HFFc6 (cell line): ENCODE measurements around the gene PCDH9. TPM values are rescaled to one million over a fixed set of nuclear protein-coding genes. Genes with fewer than 3 reads are reported as not detected.
A peak's percentile ranks its signal among the peaks of the same experiment; 100 is the strongest.
"Not testable (repeated sequence)": the region's sequence is repeated elsewhere in the genome, so short reads cannot be mapped to it uniquely, and the experiment has no call there.

Experiments
- DNase-seq: peaks from one replicate; pipeline ENCODE4 v3.0.0-alpha.2; 2018
- H3K27ac Mint-ChIP-seq: 2 replicates; pipeline ENCODE4 v1.8.0; 2020; ENCODE audit warnings: mild to moderate bottlenecking, mixed read lengths
- H3K27me3 Mint-ChIP-seq: 2 replicates; pipeline ENCODE4 v1.8.0; 2021; ENCODE audit warnings: mild to moderate bottlenecking, moderate library complexity, mixed read lengths; ENCODE audit not compliant: insufficient read depth
- H3K36me3 Mint-ChIP-seq: 2 replicates; pipeline ENCODE4 v1.8.0; 2021; ENCODE audit warnings: low read depth, mixed read lengths
- H3K4me1 Mint-ChIP-seq: 2 replicates; pipeline ENCODE4 v1.8.0; 2020; ENCODE audit warnings: low read depth, mixed read lengths
- H3K4me3 Mint-ChIP-seq: 2 replicates; pipeline ENCODE4 v1.8.0; 2020; ENCODE audit warnings: mild to moderate bottlenecking, moderate library complexity, mixed read lengths
- H3K9me3 Mint-ChIP-seq: 2 replicates; pipeline ENCODE4 v1.8.0; 2020; ENCODE audit warnings: mild to moderate bottlenecking, mixed read lengths
- CTCF ChIP-seq: fragments of 200-600 bp; sonication (generic); IDR thresholded peaks from 2 replicates; pipeline ENCODE4 v1.5.0; 2021; ENCODE audit warnings: antibody characterized with exemption, mild to moderate bottlenecking
- total RNA-seq, 6 experiments: library from RNA; stranded (reverse); fragmentation: NEBNext Ultra II Directional; extraction: Animal tissue kit (Norgen Biotek cat#: 25700); gene quantifications; 2 replicates in 1 of 6; 3 replicates in 5 of 6; pipeline ENCODE4 v1.2.3, GENCODE V29; 2021

PCDH9 gene
- total RNA-seq, 6 experiments from 2014 or later: 2.0 to 6.7 (median 2.6) TPM

GRCh38 chr13:67106502-67107057 lies 123.6 kb downstream of the PCDH9 start:
- Mint-ChIP-seq H3K9me3 (no peaks in the 10 kb centered on the region), H3K36me3 (no peaks in the 10 kb centered on the region), H3K27me3 (peaks cover 3% of the 10 kb centered on the region; the same call in 1 of the 2 replicates), H3K27ac (no peak overlapping the region), H3K4me1 (peaks cover 9% of the 10 kb centered on the region; the same call in 1 of the 2 replicates), H3K4me3 (no peak overlapping the region)
- DNase-seq: no peak
- TF ChIP-seq CTCF: no peak

- H3K4me3 Mint-ChIP-seq: peak overlapping the region; percentile 51; the same call in 1 of the 2 replicates
- no peaks in the 10 kb centered on the region for H3K9me3 Mint-ChIP-seq
- H3K27ac Mint-ChIP-seq: peak overlapping the region; percentile 11; the same call in 1 of the 2 replicates
- no peak for DNase-seq
- no peaks in the 10 kb centered on the region for H3K27me3 Mint-ChIP-seq
- H3K4me1 Mint-ChIP-seq: peaks cover 17% of the 10 kb centered on the region
- no peak for TF ChIP-seq CTCF
- H3K36me3 Mint-ChIP-seq: no peaks in the 10 kb centered on the region
Measured at GRCh38 chr13:67101730-67102467, 128.2 kb downstream of the PCDH9 start.

GRCh38 chr13:67100730-67101129 lies 129.4 kb downstream of the PCDH9 start:
- Mint-ChIP-seq H3K9me3 (no peaks in the 10 kb centered on the region), H3K4me1 (peaks cover 22% of the 10 kb centered on the region), H3K27me3 (no peaks in the 10 kb centered on the region), H3K36me3 (no peaks in the 10 kb centered on the region), H3K27ac (no peak overlapping the region), H3K4me3 (no peak overlapping the region)
- DNase-seq: no peak
- no peak for TF ChIP-seq CTCF

GRCh38 chr13:67099494-67099893 lies 130.6 kb downstream of the PCDH9 start:
- Mint-ChIP-seq H3K9me3 (no peaks in the 10 kb centered on the region), H3K27ac (no peak overlapping the region), H3K4me1 (peaks cover 26% of the 10 kb centered on the region), H3K36me3 (no peaks in the 10 kb centered on the region), H3K4me3 (no peak overlapping the region), H3K27me3 (no peaks in the 10 kb centered on the region)
- TF ChIP-seq CTCF: no peak
- no peak for DNase-seq

GRCh38 chr13:67097892-67098452 lies 132.2 kb downstream of the PCDH9 start:
- Mint-ChIP-seq H3K4me1 (peaks cover 28% of the 10 kb centered on the region), H3K4me3 (no peak overlapping the region), H3K27me3 (no peaks in the 10 kb centered on the region), H3K9me3 (no peaks in the 10 kb centered on the region), H3K36me3 (no peaks in the 10 kb centered on the region), H3K27ac (no peak overlapping the region)
- no peak for DNase-seq
- no peak for TF ChIP-seq CTCF

GRCh38 chr13:67096893-67097292 lies 133.2 kb downstream of the PCDH9 start:
- not testable (repeated sequence) for H3K27me3 Mint-ChIP-seq, DNase-seq, H3K4me3 Mint-ChIP-seq, H3K27ac Mint-ChIP-seq, H3K36me3 Mint-ChIP-seq, H3K9me3 Mint-ChIP-seq
- H3K4me1 Mint-ChIP-seq: peaks cover 22% of the 10 kb centered on the region
